Activated CD8-positive, alpha-beta memory T cell treated with anti-CD3 and anti-CD28 coated beads, Interleukin-2, amount 10 ng/mL, durations not matched to agents 7 days and 5 days (primary cell): ENCODE results near the gene COL1A1. TPM values are rescaled to one million over a fixed set of nuclear protein-coding genes. Genes with fewer than 3 reads are reported as not detected.

Experiments
- ATAC-seq: fragments of 150-1000 bp; cut with Tn5 transposase; one replicate; pipeline ENCODE4 v1.10.0; 2021; ENCODE audit warnings: moderate library complexity
- CTCF ChIA-PET: fragments of 350-600 bp; sonication (Branson Sonifier 250); formaldehyde crosslinking; loops from one replicate; lab custom pipeline; 2021; ENCODE audit warnings: antibody characterized with exemption; lab: Charles Lee
- DNase-seq: peaks from one replicate; pipeline ENCODE4 v3.0.0-alpha.2; 2020
- H3K27ac Mint-ChIP-seq: one replicate; pipeline ENCODE4 v1.8.0; 2021; ENCODE audit warnings: mild to moderate bottlenecking, mixed read lengths
- H3K27me3 Mint-ChIP-seq: one replicate; pipeline ENCODE4 v1.8.0; 2021; ENCODE audit warnings: mixed read lengths
- H3K36me3 Mint-ChIP-seq: one replicate; pipeline ENCODE4 v1.8.0; 2021; ENCODE audit warnings: mild to moderate bottlenecking, mixed read lengths
- H3K4me1 Mint-ChIP-seq: one replicate; pipeline ENCODE4 v1.8.0; 2021; ENCODE audit warnings: mixed read lengths
- H3K4me3 Mint-ChIP-seq: one replicate; pipeline ENCODE4 v1.8.0; 2021; ENCODE audit warnings: mild to moderate bottlenecking, moderate library complexity, mixed read lengths
- H3K9me3 Mint-ChIP-seq: one replicate; pipeline ENCODE4 v1.8.0; 2022; ENCODE audit warnings: low read depth, mixed read lengths
- total RNA-seq, 2 experiments: library from RNA; stranded (reverse); gene quantifications; one replicate each; pipeline ENCODE4 v1.2.3, GENCODE V29; 2021

The COL1A1 gene
- total RNA-seq, 2 experiments from 2014 or later = 0.67 to 1.6 TPM

DNA sequence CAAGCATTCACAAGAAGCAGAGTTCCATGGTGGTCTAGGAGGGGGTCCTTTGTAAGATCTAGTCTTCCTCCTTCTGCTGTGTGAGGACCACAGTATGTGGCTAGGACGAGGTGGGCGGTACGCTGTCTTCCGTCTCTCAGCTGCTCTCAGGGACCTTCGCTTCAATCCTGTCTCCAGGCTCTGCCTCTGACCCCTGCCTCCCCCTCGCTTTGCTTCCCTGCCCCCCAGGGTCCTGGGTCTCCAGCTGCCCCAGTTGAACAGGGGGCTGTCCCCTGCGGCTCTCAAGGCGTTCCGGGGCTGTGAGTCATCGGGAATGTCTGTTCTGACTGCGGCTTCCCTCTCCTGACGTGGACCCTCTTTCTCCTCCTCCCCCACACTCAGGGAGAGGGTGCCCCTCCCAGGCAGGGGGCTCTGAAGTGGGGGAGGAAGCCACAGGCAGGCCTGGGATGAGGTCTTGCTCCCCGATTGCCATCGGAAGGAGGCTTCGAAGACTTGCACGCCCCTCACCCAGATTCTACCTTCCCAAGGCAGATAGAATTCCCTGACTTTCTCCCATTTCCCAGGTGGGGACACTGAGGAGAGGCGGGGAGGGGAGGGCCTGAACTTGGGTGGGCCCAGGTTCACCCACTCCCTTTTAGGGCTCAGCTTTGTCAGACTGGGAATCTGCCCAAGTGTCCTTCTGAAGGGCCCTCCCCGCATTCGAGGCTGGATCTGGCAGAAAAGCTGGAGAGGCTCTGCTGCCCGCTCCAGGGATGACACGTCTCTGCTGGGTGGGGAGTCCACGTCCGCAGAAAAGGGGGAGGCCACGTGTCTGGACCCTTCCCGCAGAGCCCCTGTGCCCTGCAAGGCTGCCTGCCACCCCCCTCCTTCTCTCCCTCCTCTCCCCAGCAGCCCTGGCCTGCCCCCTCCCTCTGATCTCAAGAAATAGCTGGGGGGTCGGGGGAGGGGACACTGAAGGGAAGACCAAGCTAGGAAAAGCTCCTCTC, 9.1 kb upstream of the COL1A1 start:
- ATAC-seq (no peak), DNase-seq (peak; percentile 34)
- Mint-ChIP-seq H3K27ac (no peak overlapping the region), H3K36me3 (no peaks in the 10 kb centered on the region), H3K4me3 (no peak overlapping the region), H3K9me3 (no peaks in the 10 kb centered on the region), H3K27me3 (peaks cover 71% of the 10 kb centered on the region), H3K4me1 (peaks cover 12% of the 10 kb centered on the region)
- CTCF ChIA-PET = interaction anchor here (1.2 to 2.9 kb wide), 2 partner anchors 10 to 63 kb away, joined by 4 to 21 read pairs; partner anchors contain the start of gene COL1A1

DNA sequence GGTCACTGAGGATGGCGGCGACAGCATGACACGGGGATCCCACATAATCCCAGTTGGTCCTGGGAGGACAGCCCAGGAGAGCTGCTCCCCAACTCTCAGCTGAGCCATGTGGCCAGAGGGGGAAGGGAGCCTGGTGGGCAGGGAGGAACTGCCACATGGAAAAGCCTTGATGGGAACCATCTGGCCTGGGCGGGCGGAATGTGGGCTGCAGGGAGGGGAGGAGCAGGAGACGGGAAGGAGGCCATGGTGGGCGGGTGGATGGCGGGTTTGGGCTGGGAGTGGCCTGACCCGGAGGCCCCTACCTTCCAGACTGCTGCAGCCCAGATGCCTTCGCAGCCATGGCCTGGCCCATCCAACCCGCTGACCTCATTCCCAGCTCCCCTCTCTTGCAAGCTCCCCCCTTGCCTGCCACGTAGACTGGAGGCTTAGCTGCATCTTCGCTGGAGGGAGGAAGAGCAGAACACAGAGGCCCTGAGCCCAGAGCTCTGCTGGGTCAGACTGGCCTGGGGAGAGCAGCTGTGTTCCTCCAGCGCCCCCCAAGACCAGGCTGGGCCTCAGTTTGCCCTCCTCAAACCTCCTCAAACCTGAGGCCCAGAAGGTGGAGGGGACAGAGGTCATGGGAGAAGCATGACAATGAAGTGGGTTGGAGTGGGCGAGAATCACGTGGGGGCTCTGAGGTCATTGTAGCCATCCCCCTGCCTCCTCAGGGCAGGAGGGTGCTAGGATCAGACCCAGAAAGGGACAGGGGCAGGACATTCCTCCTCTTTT, 8.2 kb upstream of the COL1A1 start:
- Mint-ChIP-seq H3K27ac (no peak overlapping the region), H3K4me3 (no peak overlapping the region), H3K4me1 (peaks cover 12% of the 10 kb centered on the region), H3K36me3 (no peaks in the 10 kb centered on the region), H3K9me3 (no peaks in the 10 kb centered on the region), H3K27me3 (peaks cover 73% of the 10 kb centered on the region)
- DNase-seq (peak; percentile 32), ATAC-seq (no peak)
- CTCF ChIA-PET = interaction anchor here (0.8 to 2.9 kb wide), 3 partner anchors 9 to 64 kb away, joined by 3 to 21 read pairs (median 4); partner anchors contain the start of gene COL1A1

- no peak for DNase-seq
- Mint-ChIP-seq H3K27me3 (peaks cover 67% of the 10 kb centered on the region), H3K27ac (no peak overlapping the region), H3K9me3 (no peaks in the 10 kb centered on the region), H3K4me3 (no peak overlapping the region), H3K36me3 (no peaks in the 10 kb centered on the region), H3K4me1 (peaks cover 12% of the 10 kb centered on the region)
- CTCF ChIA-PET = interaction anchor here (0.8 to 2.9 kb wide), 3 partner anchors 8 to 65 kb away, joined by 3 to 21 read pairs (median 4); partner anchors contain the start of genes COL1A1 and TMEM92
- ATAC-seq = no peak
These were observed 7.7 kb upstream of the COL1A1 start for GRCh38 chr17:50209133-50209471.

GRCh38 chr17:50208611-50209061, 7.2 kb upstream of the COL1A1 start:
- Mint-ChIP-seq H3K4me3 (no peak overlapping the region), H3K27ac (no peak overlapping the region), H3K27me3 (peaks cover 69% of the 10 kb centered on the region), H3K9me3 (no peaks in the 10 kb centered on the region), H3K36me3 (no peaks in the 10 kb centered on the region), H3K4me1 (peaks cover 12% of the 10 kb centered on the region)
- peak; percentile 31 for DNase-seq
- CTCF ChIA-PET = interaction anchor here (1.0 to 2.9 kb wide), 3 partner anchors 8 to 66 kb away, joined by 3 to 21 read pairs (median 4); partner anchors contain the start of genes COL1A1 and TMEM92
- no peak for ATAC-seq

DNA sequence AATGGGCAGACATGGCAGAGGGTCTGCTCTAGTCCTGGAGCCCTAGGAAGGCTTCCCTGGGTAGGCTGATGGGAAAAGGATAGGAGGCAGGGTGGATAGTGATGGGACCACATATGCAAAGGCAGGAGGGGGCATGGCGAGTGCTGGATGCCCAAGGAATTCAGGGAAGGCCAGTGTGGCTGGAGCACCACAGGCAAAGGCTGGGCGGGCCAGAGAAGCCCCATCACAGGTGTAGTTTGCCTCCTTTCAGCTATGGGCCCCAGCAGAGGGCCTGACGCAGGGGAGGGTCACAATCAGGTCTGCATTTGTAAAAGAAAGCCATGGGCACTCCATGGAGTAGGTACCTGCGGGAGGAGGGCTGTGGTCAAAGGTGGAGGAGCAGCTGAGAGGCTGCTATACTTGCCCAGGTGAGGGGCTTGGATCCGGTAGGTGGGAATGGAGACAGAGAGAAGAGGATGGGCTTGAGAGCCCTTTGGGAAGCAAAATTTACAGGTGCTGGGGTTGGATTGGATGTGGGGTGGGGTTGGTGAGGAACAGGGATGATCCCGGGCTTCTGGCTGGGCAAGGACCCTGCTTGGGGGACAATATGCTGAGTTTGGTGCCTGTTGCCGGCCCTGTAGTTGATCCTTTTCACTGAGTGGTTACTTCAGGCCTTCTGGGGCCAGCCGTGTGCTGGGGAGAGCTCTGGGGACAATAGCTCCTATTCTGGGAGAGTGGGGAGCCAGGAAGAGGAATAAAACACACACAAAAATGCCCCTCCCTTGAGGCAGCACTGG, 6.5 kb upstream of the COL1A1 start:
- Mint-ChIP-seq H3K27ac (no peak overlapping the region), H3K4me1 (peaks cover 8% of the 10 kb centered on the region), H3K9me3 (no peaks in the 10 kb centered on the region), H3K36me3 (no peaks in the 10 kb centered on the region), H3K4me3 (no peak overlapping the region), H3K27me3 (peaks cover 73% of the 10 kb centered on the region)
- DNase-seq = no peak
- no peak for ATAC-seq
- CTCF ChIA-PET = interaction anchor here (1.0 to 1.2 kb wide), 2 partner anchors 10 to 66 kb away, joined by 3 to 4 read pairs; partner anchors contain the start of gene TMEM92

DNA sequence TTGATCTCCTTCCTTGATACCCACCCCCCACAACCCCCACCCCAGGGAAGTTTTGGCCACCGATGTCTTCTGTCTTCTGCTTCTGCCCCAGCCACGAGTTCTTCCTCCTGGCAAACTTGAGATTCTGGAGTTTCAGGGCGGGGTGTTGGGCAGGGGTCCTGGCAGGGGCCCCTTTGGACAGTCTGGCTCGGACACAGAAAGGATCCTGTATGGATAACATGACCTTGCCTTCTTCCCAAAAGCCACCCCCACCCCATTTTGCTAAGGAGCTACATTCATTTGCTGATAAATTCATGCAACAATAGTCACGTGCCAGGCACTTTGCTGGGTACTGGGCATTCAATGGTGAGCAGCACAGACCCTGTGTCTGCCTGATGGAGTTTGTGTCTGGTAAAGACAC, 5.9 kb upstream of the COL1A1 start:
- H3K27me3 Mint-ChIP-seq = peaks cover 78% of the 10 kb centered on the region

GRCh38 chr17:50206604-50207293, 5.3 kb upstream of the COL1A1 start:
- Mint-ChIP-seq H3K4me1 (no peaks in the 10 kb centered on the region), H3K4me3 (no peak overlapping the region), H3K9me3 (no peaks in the 10 kb centered on the region), H3K36me3 (no peaks in the 10 kb centered on the region), H3K27me3 (peaks cover 79% of the 10 kb centered on the region), H3K27ac (no peak overlapping the region)
- CTCF ChIA-PET = interaction anchor here (0.6 to 7.7 kb wide), 6 partner anchors 8 to 91 kb away, joined by 3 to 244 read pairs (median 4); partner anchors contain the start of gene TMEM92
- DNase-seq (no peak), ATAC-seq (no peak)

More for the DNA sequence above, 5.9 kb upstream of the COL1A1 start:
- CTCF ChIA-PET = interaction anchor here (0.6 kb wide), 1 partner anchor 83 kb away, joined by 3 read pairs; no protein-coding TSS in a partner anchor
- peaks cover 1% of the 10 kb centered on the region for H3K4me1 Mint-ChIP-seq
- H3K4me3 Mint-ChIP-seq = no peak overlapping the region
- H3K27ac Mint-ChIP-seq = no peak overlapping the region
- no peak for ATAC-seq
- H3K9me3 Mint-ChIP-seq = no peaks in the 10 kb centered on the region
- DNase-seq = no peak
- no peaks in the 10 kb centered on the region for H3K36me3 Mint-ChIP-seq

GRCh38 chr17:50205963-50206505, 4.6 kb upstream of the COL1A1 start:
- ATAC-seq (no peak), DNase-seq (no peak)
- CTCF ChIA-PET = interaction anchor here (1.1 to 7.7 kb wide), 5 partner anchors 9 to 92 kb away, joined by 3 to 244 read pairs (median 5); partner anchors contain the start of gene TMEM92
- Mint-ChIP-seq H3K4me1 (peaks cover 3% of the 10 kb centered on the region), H3K9me3 (no peaks in the 10 kb centered on the region), H3K27me3 (peaks cover 78% of the 10 kb centered on the region), H3K27ac (no peak overlapping the region), H3K4me3 (no peak overlapping the region), H3K36me3 (no peaks in the 10 kb centered on the region)

DNA sequence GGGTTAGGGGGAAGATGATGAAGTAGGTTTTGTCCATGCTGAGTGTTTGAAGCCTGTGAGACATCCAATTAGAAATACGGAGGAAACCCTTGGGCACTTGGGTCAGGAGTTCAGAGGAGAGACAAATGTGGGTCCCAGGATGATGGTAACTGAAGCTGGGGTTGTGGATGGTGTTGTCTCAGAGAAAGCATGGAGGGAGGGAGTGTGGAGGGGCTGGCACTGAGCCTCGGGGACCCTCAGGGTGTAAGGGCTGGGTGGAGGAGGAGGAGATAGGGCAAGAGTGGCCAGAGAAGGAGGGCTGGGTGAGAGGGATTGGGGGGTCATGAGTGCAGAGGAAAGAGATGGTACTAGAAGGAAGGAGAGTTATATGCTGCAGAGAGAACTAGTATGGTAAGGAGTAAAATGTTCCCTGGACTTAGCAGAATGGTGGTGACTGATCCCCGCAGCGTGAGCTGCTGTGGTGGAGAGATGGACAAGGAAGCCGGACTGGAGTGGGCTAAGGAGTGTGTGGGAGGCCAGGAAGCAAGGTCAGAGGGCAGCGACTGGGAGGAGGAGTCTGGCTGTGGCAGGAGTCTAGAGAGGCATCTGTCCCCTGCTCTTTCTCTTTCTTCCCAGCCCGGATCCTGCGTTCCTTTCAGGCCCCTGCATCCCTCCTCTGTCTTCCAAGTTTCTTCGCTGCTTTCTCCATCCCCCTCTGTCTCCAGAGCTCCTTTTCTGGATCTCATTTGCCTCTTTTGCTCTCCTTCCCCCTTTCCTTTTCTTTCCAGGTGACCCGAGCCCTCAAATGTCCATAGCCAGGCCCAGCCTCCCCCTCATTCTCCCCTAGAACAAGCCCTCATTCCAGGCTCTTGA, 3.9 kb upstream of the COL1A1 start:
- CTCF ChIA-PET = interaction anchor here (1.1 to 7.7 kb wide), 7 partner anchors 10 to 93 kb away, joined by 3 to 244 read pairs (median 4); partner anchors contain the start of gene TMEM92
- Mint-ChIP-seq H3K27ac (no peak overlapping the region), H3K4me1 (peaks cover 7% of the 10 kb centered on the region), H3K36me3 (no peaks in the 10 kb centered on the region), H3K9me3 (no peaks in the 10 kb centered on the region), H3K4me3 (no peak overlapping the region), H3K27me3 (peaks cover 80% of the 10 kb centered on the region)
- DNase-seq (no peak), ATAC-seq (no peak)

- no peaks in the 10 kb centered on the region for H3K9me3 Mint-ChIP-seq
- CTCF ChIA-PET = interaction anchor here (1.0 to 7.7 kb wide), 6 partner anchors 13 to 98 kb away, joined by 3 to 244 read pairs (median 4); partner anchors contain the start of gene TMEM92
- no peak overlapping the region for H3K27ac Mint-ChIP-seq
- H3K4me3 Mint-ChIP-seq = no peak overlapping the region
- H3K36me3 Mint-ChIP-seq = no peaks in the 10 kb centered on the region
- ATAC-seq = no peak
- peaks cover 11% of the 10 kb centered on the region for H3K4me1 Mint-ChIP-seq
- peaks cover 73% of the 10 kb centered on the region for H3K27me3 Mint-ChIP-seq
- no peak for DNase-seq
These were observed 3.0 kb upstream of the COL1A1 start for GRCh38 chr17:50204431-50204830.
